ENCODE results near the gene FBXL4.

The FBXL4 gene
- total RNA-seq: 49.8 to 56.4 reads per million in 2 donors

DNA sequence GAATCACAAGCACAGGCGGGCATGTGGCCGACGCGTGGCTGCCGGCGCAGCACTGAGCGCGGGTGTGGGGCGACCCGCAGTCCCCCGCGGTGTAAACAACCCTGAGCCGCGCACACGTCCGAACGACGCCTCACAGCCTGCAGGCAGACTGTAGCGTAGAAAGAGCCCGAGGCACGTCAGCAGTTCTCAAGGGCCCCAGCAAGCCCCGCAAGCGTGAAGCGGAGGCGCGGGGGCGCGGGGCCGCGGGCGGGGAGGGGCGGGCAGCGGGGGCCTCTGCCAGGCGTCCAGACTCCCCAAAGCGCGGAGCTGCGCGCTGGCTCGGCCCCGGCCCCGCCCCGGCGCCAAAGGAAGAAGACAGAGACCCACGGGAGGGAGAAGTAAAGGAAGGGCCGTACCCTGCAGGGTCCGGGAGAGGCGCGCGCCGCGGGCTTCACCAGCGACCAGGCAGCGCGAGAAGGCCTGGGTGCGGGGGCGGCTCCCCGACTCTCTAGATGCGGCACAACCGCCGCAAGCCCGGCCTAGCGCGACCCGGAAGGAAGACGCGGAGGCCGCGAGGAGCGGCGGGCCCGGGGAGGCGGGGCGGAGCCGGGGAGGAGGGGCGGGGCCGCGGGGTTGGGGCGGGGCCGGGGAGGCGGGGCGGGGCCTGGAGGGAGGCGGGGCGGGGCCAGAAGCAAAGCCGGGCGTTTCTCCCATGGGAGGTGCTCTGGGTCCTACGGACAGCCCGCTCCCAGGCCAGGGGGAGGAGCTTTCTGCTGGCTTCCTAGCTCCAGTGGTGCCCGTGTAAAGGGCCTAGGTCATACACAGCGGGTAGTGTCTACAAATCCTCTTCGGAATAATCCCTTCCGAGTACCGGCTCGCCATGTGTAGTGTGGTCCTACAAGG, at the start of gene FBXL4:
FBXL4 (minus strand) TSS at position 536 of the 882 bp plus-strand sequence. CDS start 20,958 bp downstream, outside the sequence.
- peak; percentile 68 for DNase-seq

DNA sequence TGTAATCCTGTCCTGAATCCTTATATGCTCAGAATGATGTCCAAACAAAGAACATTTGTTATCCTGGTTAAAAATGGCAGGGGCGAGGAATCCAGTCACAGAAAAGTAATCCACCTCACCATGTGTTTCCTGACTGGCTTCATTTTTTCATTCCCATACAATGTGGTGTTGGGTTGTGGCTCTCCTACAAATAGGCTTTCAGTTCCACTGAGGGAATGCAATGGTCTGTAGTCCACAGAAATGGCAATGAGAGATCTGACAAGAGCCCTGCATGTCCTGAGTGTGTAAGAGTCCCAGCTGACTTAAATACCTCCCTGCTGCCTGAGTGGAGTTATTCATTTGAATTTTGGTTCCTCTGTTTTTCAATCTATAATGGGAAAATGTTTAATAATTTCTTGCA, 47.4 kb upstream of the FBXL4 start:
- no peak for DNase-seq

DNA sequence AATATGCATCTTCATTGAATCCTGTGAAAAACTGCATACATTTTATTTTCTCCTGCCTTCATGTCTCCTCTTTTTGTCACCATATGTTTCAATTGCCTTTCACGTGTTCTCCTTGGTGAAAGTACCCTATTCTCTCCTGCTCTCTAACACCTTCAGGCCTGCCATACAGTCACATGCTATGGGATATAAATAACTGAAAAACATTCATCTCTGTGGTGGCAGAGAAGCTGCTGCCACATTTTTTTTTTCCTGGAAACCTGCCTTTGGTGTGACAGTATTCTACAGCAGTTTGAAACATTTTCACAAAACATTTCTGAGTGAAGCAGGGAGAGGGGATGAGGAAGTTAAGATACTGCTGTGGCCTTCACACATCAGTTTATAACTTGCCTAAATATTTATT, 44.8 kb upstream of the FBXL4 start:
- no peak for DNase-seq

DNA sequence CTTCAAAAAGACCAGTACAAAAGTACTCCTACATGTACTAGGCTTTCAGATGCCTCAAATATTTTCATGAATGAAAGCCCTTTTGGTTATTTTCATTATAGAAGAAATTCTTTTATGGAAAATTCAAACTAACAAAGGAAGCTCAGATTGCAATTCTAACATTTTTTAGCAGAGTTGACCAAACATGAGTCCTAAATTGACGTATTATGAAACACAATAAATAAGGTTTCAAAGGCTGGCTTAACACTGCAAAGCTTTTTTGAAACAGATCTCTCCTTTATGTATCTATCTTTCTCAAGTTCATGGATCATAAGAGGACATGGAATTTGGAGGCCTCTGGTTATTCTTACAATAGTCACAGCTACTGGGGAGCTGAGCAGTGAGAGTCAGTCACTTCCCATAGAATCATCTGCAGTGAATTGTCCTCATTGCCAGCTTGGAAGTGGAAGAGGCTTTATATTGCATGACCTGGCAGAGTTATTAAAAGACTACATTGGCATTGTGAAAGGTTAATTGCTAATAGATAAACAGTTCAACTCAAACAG, 38.4 kb upstream of the FBXL4 start:
- DNase-seq: no peak

DNA sequence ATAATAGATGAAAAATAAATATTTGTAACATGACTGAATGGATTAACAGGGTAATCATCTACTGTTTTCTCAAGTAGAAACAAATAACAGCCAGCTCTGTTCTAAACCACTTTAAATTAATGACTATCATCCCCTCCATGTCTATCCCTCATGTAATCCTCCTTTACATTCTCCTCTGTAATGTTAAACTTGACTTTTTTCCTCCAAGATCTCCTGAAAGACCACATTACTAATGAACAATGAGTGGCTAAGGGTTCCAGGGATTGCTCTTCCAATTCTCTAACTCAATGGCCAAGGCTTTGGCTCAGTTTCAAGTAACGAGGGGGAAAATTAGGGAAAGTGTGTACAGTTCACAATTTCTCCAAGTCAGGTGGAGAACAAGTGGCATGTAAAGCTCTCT, 37.6 kb upstream of the FBXL4 start:
- no peak for DNase-seq

DNA sequence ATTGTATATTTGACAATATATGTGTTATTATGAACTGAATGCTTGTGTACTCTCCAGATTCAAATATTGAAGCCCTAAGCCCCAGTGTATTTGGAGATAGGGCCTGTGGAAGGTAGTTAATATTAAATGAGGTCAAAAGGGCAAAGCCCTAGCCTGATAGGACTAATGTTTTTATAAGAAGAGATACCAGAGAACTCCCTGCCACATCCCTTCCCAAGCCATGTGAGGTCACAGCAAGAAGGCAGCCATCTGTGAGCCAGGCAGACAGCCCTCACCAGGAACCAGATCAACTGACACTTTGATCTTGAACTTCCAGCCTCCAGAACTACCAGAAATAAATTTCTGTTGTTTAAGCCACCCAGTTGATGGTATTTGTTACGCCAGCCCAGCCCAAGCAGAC, 36.4 kb upstream of the FBXL4 start:
- no peak for DNase-seq

DNA sequence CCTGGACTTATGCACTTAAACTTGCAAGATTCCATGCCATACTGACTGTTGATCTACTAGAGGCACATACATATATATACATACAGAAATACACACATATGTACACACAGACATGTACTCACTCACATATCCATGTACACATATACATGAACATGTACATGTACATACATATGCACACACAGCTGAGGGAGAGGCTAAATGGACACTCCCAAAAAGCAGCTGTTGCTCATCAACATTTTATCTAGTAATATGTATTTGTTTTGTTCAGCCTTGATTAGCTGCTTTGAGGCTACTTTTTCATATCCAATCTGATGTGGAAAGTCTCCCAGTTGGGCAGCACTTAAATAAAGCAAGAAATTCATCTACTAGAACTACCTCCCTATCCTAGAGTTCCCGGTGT, 33.7 kb upstream of the FBXL4 start:
- no peak for DNase-seq

DNA sequence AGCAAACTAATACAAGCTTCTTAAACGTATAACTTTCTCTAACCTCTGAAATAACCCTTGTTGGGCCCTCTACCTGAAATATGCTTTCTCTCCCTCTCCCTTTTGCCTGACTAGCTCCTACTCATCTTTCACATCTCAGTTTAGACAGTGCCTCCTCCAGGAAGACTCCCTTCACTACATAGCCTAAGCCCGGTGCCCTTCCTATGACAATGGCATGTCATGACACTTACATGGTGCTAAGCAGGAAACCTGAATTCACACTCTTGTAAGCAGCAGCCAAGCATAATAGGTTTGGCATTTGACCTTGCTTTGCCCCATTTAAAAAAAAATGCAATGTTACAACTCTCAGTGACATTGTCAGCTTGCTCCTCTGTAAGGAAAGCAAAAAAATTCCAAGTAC, 33.1 kb upstream of the FBXL4 start:
- no peak for DNase-seq

DNA sequence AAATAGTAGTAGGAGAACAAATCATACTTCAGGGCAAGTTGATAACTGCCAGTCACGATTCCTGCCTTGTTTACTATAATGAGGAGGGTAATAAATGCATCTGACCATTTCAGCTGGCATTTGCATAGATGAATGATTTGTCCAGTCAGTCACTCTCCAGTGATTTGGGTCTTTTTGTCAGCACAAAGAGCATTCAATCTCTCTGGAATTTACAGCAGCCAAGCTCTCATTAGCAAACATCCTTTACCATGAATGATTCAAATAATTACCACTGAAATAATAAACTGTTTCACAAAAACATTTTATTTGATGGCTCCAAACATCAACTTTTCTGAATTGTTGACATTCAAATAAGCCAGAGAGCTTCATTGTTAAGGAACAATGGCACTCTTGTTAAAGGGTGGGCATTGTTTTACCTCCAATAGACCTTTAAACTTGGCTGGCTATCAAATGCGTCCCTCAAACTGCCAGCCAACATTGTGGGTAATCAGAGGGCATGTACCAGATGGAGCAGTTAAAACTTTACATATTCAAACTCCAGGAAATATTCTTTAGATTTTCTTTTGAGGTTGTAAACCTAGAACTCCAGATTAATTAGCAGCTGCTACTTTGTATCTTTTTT, 30.0 kb upstream of the FBXL4 start:
- no peak for DNase-seq

DNA sequence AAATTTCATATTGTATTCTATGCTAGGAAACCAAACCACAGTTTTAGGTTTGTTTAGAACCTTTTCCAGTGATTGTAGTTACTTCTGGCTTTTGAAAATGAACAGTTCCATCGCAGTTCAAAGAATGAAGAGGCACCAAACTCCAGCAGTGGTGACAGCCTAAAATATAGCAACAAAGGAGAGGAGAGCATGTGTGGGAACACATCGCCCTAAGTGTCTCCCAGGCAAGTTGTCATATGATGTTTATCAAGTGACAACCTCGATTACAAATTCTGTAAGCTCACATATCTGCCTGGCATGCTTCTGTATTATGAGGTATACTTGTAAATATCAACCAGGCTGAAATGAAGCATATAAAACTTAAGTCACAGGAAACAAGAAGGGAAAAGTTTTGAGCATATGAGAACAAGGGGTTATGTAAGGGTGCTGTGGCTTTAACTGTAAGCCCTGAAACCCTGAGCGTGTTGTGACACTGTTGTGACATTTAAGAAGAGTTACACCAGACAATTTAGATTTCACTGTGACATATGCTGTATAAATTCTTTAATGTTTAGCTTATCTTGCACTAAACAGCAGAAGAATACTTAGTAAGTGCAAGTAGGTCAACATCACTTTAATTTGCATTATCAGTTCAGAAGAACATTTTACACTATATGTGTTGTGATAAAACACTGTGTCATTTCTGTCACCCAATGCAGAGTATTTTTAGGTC, 29.1 kb upstream of the FBXL4 start:
- no peak for DNase-seq

DNA sequence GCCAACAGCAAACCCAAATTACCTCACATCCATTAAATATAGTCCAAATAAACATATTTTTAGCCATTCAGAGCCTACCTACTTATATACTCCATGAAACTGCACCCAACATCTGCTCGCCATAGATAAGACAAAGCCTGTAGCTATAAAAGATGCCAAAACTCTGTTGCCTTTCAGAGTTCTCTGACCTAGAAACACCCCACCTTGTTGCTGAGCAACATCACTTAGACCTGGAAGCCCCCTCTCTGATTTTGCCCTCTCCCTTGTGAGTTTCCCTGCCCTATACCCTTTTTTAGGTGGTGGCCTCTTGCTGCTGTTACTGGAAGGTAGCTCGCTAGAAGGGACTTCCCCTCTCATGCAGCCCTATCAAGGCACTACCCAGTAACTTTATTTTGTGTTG, 27.7 kb upstream of the FBXL4 start:
- no peak for DNase-seq

DNA sequence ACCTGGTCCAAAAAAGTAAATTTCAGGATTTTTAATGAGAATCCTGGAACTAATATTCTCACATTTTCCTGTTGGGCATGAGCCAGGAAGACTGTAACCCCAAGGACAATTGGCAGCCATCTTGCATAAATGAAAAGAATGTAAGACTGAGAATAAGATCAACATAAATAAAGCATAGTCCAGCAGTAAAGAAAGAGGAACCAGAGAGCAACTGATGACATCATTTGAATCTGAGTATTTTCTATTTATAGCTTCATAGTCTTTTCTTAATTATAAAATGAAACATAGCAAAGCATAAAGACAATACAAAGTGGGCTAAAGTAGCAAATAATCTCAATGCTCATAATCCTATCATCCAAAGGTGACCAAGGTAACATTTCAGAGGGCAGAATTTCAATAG, 26.6 kb upstream of the FBXL4 start:
- no peak for DNase-seq

DNA sequence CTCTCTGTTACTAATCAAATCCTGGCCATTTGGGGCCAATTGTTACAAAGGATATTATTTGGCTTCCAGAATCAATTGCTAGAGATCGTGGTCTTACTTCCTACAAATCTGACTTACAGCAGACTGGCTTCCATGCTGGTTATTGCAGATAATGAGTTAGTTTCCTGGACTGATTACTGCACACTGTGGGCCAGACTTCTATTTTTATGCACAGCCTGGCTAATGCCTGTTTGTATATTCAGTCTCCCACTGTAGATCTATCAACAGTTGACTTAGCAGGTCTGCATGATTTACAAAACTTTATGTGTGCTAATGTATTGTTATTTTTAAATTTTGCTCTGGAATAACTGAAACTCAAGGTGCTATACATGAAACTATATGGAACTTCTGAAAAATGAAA, 25.8 kb upstream of the FBXL4 start:
- no peak for DNase-seq

DNA sequence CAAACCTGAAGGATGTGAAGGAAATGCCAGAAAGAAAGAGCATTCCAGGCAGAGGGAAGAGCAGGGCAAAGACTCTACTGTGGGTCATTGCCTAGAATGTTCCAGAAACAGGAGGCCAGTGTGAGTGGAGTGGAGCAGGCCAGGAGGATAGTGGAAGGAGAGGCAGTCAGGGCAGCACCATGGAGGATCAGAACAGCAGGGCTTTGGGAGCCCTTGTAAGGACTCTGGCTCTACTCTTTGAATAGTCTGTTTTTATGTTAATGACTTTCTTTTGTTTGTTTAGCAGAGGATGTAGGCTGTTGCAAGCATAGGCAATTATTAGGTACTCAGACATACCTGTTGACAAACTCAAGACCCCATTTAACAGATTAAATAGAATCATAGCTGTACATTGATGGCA, 23.6 kb upstream of the FBXL4 start:
- no peak for DNase-seq

DNA sequence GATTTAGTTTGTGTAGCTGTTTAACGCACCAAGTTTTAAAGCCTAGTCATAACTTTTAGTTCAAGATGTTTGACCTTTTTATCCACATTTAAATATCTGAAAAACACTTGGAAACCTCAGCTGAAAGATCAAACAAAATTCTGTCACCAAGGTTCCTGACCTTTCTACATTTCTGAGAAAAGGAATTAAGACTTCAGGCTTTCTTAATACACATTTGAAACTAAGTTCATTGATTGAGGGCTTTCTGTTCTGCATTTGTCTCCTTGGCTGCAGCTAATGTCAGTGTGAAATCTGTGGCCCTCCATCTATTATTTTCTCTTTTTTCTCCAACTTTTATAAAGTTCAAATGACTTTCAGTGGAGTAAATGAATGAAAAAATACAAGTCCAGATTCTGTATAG, 22.7 kb upstream of the FBXL4 start:
- no peak for DNase-seq

DNA sequence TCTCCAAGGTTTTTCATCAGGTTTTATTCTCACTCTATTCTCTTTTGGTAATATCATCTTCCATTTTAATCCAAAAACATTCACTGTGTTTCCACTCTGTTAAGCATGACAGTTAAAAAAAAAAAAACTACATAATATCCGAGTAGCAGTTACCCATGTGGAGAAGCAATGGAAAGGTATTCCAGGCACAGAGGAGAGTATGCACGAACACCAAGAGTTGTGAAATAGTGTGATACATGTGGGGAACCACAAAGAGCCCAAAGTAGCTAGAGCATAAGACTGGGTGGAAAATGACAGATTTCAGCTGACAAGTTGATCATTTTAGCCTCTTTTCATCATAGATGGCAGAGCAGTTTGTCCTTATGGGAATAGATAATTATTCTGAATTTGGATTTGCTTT, 19.9 kb upstream of the FBXL4 start:
- DNase-seq: no peak

DNA sequence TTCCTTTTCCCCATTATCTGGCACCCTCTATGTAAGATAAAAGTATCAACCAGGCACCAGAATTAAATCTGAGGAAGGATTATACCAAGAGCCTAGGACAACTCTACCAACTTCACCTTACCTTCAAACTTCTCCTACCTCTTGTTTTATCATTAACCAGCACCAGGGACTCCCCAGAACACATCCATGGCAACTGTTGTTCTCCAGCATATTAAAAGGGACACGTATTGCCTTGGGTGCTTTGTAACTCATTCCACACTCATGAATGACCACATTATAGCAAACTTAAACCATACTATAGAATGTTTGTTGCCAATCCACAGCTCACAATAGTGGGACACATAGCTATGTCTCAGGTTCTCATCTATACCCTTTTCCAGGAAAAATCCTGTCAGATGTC, 11.9 kb upstream of the FBXL4 start:
- no peak for DNase-seq

DNA sequence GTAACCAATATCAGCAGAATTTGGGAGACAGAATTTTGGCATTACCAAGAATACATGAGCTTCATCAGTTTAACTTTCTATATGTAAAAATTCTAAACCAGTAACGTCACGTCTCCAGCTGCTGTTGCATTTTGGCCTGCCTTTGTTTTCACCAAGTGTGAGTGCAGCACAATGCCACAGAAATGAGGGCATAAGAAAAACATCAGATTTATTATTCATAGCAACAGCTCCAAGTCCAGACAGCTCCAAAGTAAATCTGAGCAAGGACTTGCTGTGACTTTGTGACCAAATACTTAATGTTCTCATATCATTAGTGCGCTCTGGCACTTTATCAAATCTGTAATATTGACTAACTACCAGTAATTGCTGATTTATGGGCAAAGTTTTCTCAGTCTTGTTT, 11.0 kb upstream of the FBXL4 start:
- DNase-seq: no peak

DNA sequence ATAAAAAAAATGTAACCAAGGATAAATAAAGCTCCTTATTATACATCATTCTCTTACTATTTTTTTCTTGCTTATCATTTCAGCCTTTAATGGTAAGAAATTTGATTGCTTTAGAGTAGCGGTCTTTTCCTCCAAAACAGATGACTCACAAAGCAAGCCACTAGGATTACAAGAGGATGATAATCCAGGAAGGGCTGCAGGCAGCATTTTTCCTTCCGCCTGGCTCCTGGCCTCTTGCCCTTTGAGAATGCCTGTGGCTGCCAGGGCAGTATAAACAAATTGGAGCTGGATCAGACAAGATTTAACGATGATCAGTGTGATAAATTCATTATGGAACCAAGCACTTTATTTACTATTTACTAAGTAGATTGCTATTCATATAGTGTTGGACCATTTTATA, 9.7 kb upstream of the FBXL4 start:
- DNase-seq: no peak

DNA sequence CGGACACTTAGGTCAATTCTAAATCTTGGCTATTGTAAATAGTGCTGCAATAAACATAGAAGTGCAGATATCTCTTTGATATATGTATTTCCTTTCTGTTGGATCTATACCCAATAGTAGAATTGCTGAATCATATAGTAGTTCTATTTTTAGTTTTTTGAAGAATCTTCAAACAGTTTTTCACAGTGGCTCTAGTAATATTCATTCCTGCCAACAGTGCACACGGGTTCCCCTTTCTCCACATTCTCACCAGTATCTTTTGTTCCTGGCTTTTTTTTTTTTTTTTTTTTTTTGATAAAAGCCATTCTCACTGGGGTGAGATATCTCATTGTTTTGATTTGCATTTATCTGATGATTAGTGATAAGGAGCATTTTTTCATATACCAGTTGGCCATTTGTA, 1.8 kb upstream of the FBXL4 start:
- DNase-seq: no peak

DNA sequence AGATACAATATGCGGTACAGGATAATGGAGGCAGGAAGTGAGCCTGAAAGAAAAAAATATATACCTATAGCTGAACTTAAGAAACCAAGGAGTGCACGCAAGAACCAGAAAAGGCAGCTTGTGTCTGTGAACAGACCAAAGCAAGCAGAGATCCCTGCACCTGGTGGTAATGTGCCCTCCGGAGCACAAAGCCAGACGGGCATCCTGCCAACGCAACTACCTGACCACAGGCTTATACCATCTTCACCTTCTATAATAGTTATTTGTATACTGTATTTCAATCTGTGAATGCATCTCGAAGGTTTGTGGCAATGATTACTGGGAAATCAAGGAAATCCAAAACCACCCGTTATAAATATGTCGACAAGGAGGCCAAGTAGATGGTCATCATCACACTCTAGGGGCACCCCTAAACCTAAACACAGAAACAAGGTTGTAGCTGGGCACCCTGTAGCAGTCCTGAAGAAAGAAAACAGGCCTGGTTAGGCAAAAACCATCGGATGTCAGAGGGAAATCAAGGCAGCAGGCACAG, 801 bp downstream of the FBXL4 start:
- no peak for DNase-seq

DNA sequence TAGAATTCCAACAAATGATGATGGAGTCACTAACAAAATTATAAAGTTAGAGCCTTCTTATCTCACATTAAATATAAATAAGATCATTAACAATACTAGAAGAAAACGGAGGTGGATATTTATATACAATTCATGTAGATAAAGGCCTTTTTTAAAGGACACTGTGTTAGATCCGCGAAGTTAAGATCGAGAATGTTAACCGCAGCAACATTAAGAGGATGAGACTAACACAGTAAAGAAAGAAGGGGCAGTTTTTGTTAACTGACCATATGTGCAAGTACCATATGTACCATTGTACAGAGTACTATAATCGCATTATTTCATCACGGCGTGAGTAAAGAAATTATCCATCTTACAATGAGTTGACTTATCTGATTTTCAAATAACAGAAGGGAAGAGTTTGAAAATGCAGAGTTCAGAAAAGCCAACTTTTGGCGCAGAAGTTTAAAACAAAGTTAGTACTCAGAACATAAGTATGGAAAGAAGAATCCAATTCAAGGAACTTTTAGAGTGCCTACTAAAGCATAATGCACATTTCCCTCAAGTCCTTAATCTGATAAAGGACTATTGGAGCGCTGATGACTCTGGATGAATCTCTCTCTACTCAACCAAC, 1.4 kb downstream of the FBXL4 start:
- DNase-seq: no peak
